Activated naive CD8-positive, alpha-beta T cell treated with anti-CD3 and anti-CD28 coated beads, Interleukin-2, amount 50 U/mL, for 16 hours (primary cell): ENCODE results near the gene ARHGAP19.

Source experiments
- DNase-seq: peaks from one replicate; pipeline ENCODE4 v3.0.0-alpha.2; 2020; ENCODE audit warnings: low read depth, low spot score

The ARHGAP19 gene, protein sequence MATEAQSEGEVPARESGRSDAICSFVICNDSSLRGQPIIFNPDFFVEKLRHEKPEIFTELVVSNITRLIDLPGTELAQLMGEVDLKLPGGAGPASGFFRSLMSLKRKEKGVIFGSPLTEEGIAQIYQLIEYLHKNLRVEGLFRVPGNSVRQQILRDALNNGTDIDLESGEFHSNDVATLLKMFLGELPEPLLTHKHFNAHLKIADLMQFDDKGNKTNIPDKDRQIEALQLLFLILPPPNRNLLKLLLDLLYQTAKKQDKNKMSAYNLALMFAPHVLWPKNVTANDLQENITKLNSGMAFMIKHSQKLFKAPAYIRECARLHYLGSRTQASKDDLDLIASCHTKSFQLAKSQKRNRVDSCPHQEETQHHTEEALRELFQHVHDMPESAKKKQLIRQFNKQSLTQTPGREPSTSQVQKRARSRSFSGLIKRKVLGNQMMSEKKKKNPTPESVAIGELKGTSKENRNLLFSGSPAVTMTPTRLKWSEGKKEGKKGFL

GRCh38 chr10:97292097-97292861 lies at the start of gene ARHGAP19:
ARHGAP19 (minus strand) TSS chr10:97292637; CDS start chr10:97292627, 10 bp downstream.
- peak; percentile 87 for DNase-seq

DNA sequence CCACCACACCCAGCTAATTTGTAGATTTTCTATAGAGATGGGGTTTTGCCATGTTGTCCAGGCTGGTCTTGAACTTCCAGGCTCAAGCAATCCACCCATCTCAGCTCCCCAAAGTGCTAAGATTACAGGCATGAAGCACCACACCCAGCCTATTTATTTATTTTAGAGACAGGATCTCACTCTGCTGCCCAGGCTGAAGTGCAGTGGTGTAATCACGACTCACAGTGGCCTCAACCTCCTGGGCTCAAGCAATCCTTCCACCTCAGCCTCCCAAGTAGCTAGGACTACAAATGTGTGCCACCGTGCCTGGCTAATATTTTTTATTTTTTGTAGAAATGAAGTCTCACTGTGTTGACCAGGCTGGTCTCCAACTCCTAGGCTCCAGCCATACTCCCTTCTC lies 49.0 kb upstream of the ARHGAP19 start:
- DNase-seq: no peak

DNA sequence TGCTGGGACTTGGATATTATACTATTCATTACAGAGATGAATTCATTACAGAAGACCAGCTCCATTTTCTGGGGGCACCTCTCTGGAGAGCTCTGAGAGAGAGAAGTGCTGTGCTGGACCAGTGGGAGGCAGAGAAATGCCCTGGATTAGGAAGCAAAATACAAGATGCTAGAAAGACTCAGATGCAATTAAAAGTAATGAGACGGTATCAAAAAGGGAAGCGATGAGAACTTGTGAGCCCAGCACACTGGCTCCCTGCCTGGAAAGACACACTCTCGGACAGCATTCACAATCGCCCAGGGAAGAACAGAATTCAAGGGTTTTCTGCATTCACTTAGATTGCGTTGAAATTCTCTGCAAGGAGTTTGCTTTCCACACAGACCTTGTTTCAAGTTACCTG lies 45.6 kb upstream of the ARHGAP19 start:
- DNase-seq: no peak

DNA sequence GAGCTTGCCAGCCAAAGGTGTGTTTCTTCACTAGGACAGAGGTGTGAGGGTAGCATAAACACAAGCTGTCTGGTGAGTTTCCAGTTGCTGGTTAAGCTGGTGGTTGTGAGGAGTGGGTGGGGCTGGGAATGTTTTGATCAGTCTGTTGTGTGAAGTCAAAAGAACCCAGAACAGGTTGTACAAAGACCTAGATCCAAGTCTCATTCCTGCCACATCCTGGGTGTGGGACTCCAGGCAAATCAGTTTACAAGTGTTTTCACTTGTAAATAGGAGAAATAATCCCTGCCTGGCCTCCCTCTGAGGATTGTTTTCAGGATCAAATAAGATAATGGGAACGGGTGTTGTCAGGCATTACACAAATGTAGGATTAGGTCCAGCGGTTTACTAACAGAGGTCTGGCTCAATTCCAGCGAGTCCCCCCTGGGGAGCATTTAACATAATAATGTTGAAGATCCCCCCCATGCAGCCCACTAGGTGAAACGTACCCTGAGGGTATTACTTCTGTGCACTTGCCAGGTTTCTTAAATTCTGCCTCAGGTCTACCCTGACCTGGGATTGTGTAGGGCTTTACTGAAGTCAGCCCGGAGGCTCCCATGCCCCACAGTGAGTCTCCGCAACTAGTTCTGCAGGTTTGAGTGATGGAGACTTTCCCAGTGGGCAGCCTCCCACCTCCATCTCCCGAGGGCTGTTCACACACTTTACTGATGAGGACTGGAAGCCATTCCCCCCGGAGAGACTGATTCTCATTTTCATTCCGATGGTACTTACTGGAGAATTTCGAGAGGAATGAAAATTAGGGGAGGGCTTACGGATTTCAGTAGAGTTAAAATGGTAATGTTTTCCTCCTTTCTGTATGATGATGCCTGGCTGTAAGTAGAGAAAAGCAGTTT lies 44.8 kb upstream of the ARHGAP19 start:
- DNase-seq: no peak

- no peak for DNase-seq
Observed at GRCh38 chr10:97336446-97336845, 44.0 kb upstream of the ARHGAP19 start.

DNA sequence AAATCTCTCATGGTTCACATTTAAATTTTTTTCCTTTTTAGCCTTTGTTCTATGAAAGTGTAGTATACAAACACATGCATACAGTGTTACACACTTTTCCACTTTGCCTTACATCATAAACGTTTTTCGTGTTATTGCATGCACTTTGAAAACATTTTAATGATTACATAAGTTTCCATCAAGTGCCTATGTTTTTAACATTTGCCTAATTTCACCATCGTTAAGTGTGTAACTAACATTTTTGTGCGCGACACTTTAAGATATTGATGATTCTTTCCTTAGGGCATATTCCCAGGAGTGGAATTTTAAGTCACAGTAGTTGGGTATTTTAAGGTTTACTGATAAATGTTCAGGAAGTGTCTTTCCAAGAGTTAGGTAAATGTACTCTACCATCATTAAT lies 43.6 kb upstream of the ARHGAP19 start:
- DNase-seq: no peak

DNA sequence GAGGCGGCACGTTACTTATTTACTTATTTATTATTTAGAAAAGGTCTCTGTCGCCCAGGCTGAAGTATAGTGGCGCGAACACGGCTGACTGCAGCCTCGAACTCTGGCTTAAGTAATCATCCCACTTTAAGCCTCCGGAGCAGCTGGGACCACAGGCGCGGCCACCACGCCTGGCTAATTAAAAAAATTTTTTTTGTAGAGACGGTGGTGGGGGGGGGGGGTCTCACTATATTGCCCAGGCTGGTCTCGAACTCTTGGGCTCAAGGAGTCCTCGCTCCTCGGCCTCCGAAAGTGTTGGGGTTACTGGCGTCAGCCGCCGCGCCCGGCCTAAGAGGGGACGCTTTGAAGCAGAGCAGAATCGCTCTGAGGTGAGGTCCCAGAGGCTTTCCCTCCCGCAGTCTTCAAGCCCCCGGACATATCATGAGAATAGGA lies 42.8 kb upstream of the ARHGAP19 start:
- DNase-seq: no peak

DNA sequence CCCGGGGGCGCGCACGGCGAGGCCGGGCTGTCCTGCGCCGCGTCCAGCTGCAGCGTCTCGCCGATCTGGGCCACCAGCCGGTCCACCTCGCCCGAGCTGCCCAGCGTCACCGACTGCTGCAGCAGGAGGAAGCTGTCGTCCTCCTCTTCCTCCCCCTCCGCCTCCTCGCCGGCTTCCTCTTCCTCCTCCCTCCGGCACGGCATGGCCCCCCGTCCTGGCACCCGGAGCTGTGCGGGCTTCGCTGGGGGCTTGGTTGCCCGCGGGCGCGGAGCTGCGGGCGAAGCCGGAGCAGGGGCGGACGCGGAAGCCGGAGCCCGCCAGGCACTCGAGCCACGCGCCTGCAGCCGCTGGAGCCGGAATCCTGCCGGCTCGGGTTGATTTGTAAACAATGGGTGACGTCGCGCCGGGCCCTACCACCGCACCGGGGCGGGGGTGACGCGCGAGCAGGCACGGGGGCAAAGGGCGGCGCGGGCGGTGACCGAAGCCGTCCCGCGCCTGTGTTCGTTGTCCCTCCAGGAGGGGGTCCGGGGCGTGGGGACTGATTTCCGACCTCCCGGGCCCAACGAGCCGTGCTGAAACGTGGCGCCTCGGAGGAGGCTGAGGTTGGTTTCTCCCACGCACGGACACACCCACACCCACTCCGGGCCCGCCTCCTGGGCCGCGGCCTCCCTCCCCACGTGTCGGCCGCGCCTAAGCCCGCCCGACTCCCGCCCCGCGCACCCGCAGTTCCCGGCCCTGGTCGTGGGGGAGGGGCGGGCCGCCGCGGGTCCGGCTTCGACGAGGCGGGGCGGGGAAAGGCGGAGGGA lies 42.1 kb upstream of the ARHGAP19 start, which contains the start of gene FRAT2:
Gene FRAT2 (minus strand): TSS at position 360 of the 806 bp plus-strand sequence. CDS start 157 bp downstream, at position 203.
- DNase-seq: peak; percentile 73

DNA sequence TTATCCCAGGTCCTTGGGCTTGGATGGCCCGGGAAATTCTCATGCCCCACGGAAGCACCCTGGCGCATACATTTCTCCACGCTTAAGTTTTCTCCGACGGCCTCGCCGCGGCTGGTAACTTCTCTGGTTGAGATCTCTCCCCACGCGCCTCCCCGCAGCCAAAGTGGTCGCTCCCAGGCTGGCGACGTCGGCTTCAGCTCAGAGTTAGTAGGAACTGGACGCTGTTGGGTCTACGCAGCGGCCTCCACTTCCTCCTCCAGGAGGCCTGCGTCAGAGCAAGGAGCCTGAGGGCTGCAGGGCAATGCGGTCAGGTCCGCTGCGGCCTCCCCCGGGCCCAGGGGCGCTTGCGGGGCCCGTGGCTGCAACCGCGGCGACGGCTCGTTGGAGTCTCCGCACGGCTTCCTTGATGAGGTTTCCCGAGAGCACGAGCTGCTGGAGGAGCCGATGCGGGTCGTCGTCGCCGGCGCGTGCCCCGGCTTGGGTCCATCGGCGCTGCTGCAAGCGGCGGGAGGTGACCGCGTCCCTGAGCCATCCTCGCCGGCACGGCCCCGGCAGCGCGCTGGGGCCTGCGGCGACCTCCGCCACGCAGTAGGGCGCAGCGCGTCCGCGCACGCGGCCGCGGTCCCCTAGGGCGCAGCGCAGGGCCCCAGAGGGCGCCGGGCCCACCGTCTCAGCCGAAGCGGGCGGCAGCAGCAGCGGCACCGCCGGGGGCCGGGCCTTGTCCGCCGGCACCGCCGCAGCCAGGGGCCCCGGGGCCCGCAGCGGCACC lies 41.3 kb upstream of the ARHGAP19 start:
- no peak for DNase-seq

DNA sequence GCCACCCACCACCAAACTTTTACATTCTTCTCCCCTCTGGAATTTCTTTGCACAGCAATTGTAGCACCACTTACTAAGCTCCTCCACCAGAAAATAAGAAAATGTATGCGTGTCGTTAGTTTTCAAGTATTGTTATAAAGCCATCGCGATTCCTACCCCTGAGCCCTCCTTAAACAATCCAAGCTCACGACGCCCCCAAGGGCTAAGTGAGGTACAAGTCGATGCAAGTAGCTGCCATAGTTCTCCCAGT lies 40.8 kb upstream of the ARHGAP19 start:
- no peak for DNase-seq

DNA sequence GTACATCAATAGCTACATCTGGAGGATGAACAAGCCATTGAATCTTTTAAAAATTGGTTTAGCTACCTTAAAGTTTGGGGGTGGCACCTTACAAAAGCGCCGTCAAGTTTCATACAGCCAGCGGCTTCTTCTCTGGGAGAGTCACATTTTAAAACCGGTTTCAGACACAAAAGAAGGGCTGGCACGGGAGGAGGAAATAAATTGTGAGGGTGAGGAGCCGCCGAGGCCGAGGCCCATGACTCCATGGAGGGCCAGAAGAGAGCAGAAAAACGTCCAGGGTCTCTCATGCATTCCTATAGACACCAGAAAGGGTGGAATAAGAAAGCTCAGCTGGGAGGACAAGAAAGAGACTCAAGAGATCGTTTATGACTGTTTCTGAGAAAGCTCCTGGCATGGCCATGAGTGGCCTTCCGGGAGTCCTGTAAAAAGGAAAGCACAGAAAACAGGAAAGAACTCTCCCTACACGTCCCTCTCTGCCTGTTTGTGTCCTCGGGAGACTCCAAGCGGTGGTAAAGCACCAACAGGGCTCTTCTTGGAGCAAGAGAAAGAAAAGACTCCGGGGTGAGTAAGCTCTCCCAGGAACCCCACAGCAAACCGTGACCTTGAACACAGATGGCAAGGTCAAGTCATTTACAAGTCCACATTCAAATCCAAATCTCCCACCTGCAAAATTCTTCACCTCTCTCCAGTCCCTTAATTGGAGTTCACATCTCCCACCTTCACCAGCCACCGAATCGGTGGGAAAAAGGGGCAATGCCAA lies 40.3 kb upstream of the ARHGAP19 start:
- no peak for DNase-seq

- DNase-seq: no peak
Observed at GRCh38 chr10:97331153-97331703, 38.8 kb upstream of the ARHGAP19 start.

- no peak for DNase-seq
Observed at GRCh38 chr10:97329766-97330165, 37.3 kb upstream of the ARHGAP19 start.

- DNase-seq: no peak
Observed at GRCh38 chr10:97328646-97329453, 36.4 kb upstream of the ARHGAP19 start.

GRCh38 chr10:97327348-97328294 lies 35.2 kb upstream of the ARHGAP19 start:
- no peak for DNase-seq

GRCh38 chr10:97325754-97326153 lies 33.3 kb upstream of the ARHGAP19 start:
- DNase-seq: no peak

- no peak for DNase-seq
Observed at GRCh38 chr10:97323501-97323900, 31.1 kb upstream of the ARHGAP19 start.
